HepG2 (cell line): ENCODE data around the gene CHCHD1. TPM values are rescaled to one million over a fixed set of nuclear protein-coding genes. Genes with fewer than 3 reads are reported as not detected.

ENCODE experiments used
- CBX2 ChIP-seq, 2 experiments: fragments of 200-600 bp in 1 of 2; sonication (generic); formaldehyde crosslinking in 1 of 2; IDR thresholded peaks; 2 replicates each; pipeline versions ENCODE4 v1.7.0 to v1.8.1; 2018 to 2022; ENCODE audit warnings: low read depth in 2 of 2, low read length in 1 of 2, mild to moderate bottlenecking in 1 of 2, missing genetic modification reagents in 1 of 2
- DPF2 ChIP-seq: sonication (generic); formaldehyde crosslinking; IDR thresholded peaks from 2 replicates; pipeline ENCODE4 v1.4.0; 2020; ENCODE audit warnings: mild to moderate bottlenecking, low read depth, missing genetic modification reagents, borderline replicate concordance
- DRAP1 ChIP-seq: IDR thresholded peaks from 2 replicates; pipeline ENCODE4 v1.6.1; 2016; ENCODE audit warnings: missing genetic modification reagents, missing compliant biosample characterization
- FIP1L1 ChIP-seq: fragments of 200-400 bp; formaldehyde crosslinking; IDR thresholded peaks from 2 replicates; pipeline ENCODE4 v1.6.1; 2018; ENCODE audit warnings: low read depth, mild to moderate bottlenecking, low read length, moderate library complexity, borderline replicate concordance; ENCODE audit not compliant: insufficient read depth
- HOXA9 ChIP-seq: sonication (generic); formaldehyde crosslinking; IDR thresholded peaks from 2 replicates; pipeline ENCODE4 v1.8.1; 2022; ENCODE audit warnings: missing genetic modification reagents, mild to moderate bottlenecking, moderate library complexity, borderline replicate concordance
- IKZF4 ChIP-seq: sonication (generic); formaldehyde crosslinking; IDR thresholded peaks from 2 replicates; pipeline ENCODE4 v1.5.1; 2020; ENCODE audit warnings: borderline replicate concordance, mild to moderate bottlenecking, low read depth, missing genetic modification reagents; ENCODE audit errors: not compliant biosample characterization
- JUND ChIP-seq: sonication (generic); formaldehyde crosslinking; IDR thresholded peaks from 2 replicates; pipeline ENCODE4 v1.8.0; 2022; ENCODE audit warnings: mild to moderate bottlenecking, missing genetic modification reagents
- NR2C2 ChIP-seq: sonication (generic); formaldehyde crosslinking; IDR thresholded peaks from 2 replicates; pipeline ENCODE4 v1.4.0; 2020; ENCODE audit warnings: missing genetic modification reagents, mild to moderate bottlenecking, moderate library complexity, borderline replicate concordance
- NR2F6 ChIP-seq, 2 experiments: IDR thresholded peaks; 2 replicates each; pipeline ENCODE4 v1.6.1; 2016; ENCODE audit warnings: antibody characterized with exemption in 1 of 2, mild to moderate bottlenecking in 1 of 2
- RAD21 ChIP-seq: fragments of 450-650 bp; formaldehyde crosslinking; IDR thresholded peaks from 2 replicates; pipeline ENCODE4 v1.5.0; 2020; ENCODE audit warnings: mild to moderate bottlenecking
- RARA ChIP-seq: IDR thresholded peaks from 2 replicates; pipeline ENCODE4 v1.6.1; 2016; ENCODE audit warnings: missing genetic modification reagents, missing compliant biosample characterization
- SMARCE1 ChIP-seq: fragments of 450-650 bp; IDR thresholded peaks from 2 replicates; pipeline ENCODE4 v1.6.1; 2017; ENCODE audit warnings: borderline replicate concordance
- TBL1XR1 ChIP-seq: fragments of 150-350 bp; IDR thresholded peaks from 2 replicates; pipeline ENCODE4 v1.6.1; 2014; ENCODE audit warnings: borderline replicate concordance, low read length; ENCODE audit not compliant: partially characterized antibody
- TOE1 ChIP-seq: sonication (generic); formaldehyde crosslinking; IDR thresholded peaks from 2 replicates; pipeline ENCODE4 v1.4.0; 2020; ENCODE audit warnings: mild to moderate bottlenecking, missing genetic modification reagents
- ZBTB4 ChIP-seq: sonication (generic); formaldehyde crosslinking; IDR thresholded peaks from 2 replicates; pipeline ENCODE4 v1.4.0; 2020; ENCODE audit warnings: missing genetic modification reagents, mild to moderate bottlenecking, borderline replicate concordance
- ZNF275 ChIP-seq: sonication (generic); formaldehyde crosslinking; IDR thresholded peaks from 2 replicates; pipeline ENCODE4 v1.8.0; 2022; ENCODE audit warnings: missing genetic modification reagents, mild to moderate bottlenecking, inconsistent platforms, borderline replicate concordance
- ZNF30 ChIP-seq: sonication (generic); formaldehyde crosslinking; IDR thresholded peaks from 2 replicates; pipeline ENCODE4 v1.5.0; 2020; ENCODE audit warnings: mild to moderate bottlenecking, missing genetic modification reagents
- ZNF549 ChIP-seq: sonication (generic); formaldehyde crosslinking; IDR thresholded peaks from 2 replicates; pipeline ENCODE4 v1.5.0; 2020; ENCODE audit warnings: missing genetic modification reagents
- ZNF660 ChIP-seq: sonication (generic); formaldehyde crosslinking; IDR thresholded peaks from 2 replicates; pipeline ENCODE4 v1.5.1; 2020; ENCODE audit warnings: mild to moderate bottlenecking, low read depth, missing genetic modification reagents, borderline replicate concordance
- ZNF674 ChIP-seq: sonication (generic); formaldehyde crosslinking; IDR thresholded peaks from 2 replicates; pipeline ENCODE4 v1.5.0; 2020; ENCODE audit warnings: low read depth, mild to moderate bottlenecking, missing genetic modification reagents
- ZNF709 ChIP-seq: sonication (generic); formaldehyde crosslinking; IDR thresholded peaks from 2 replicates; pipeline ENCODE4 v1.5.0; 2020; ENCODE audit warnings: mild to moderate bottlenecking, missing genetic modification reagents
- polyA plus RNA-seq, 8 experiments: library from polyadenylated mRNA; depleted of rRNA in 3 of 8; stranded (reverse) in 7 of 8; unstranded in 1 of 8; fragments of >200 nt; fragmentation: Illumina TruSeq in 4 of 8; extraction: Trizol in 4 of 8; gene quantifications; 2 replicates each; pipeline versions ENCODE4 v1.2.1 to v1.2.3, GENCODE V29; 2011 to 2016; ENCODE audit warnings: low read depth in 4 of 8, missing spikeins in 1 of 8, mixed read lengths in 1 of 8; ENCODE audit not compliant: insufficient read depth in 1 of 8
- total RNA-seq, 5 experiments: library from RNA; depleted of rRNA; stranded (reverse); fragments of >200 nt; fragmentation: Illumina TruSeq; extraction: Trizol; gene quantifications; 2 replicates each; pipeline ENCODE4 v1.2.3, GENCODE V29; 2016; ENCODE audit warnings: low read depth in 1 of 5

The CHCHD1 gene
- total and polyA plus RNA-seq, 2 of the 13 experiments (the other 11 are each of a cell fraction or from before 2014, with no cell fraction given), result 36.9 to 71.2 TPM

- TF ChIP-seq JUND (CRISPR knock-in tag) (no peak), NR2F6 (IDR thresholded peaks at IDR 0.05) (peak; percentile 88), NR2F6 (CRISPR knock-in tag; IDR thresholded peaks at IDR 0.05) (peak; percentile 94), NR2C2 (CRISPR knock-in tag) (peak; percentile 99), ZNF660 (CRISPR knock-in tag) (no peak), HOXA9 (CRISPR knock-in tag) (no peak), SMARCE1 (no peak), TBL1XR1 (no peak), DPF2 (CRISPR knock-in tag) (no peak), ZBTB4 (no peak), DRAP1 (CRISPR knock-in tag) (peak; percentile 85), CBX2 (IDR thresholded peaks at IDR 0.05; ENCODE audit: low read depth, low read length) (no peak), CBX2 (CRISPR knock-in tag; IDR thresholded peaks at IDR 0.05; ENCODE audit: low read depth) (no peak), ZNF709 (CRISPR knock-in tag) (0 out of 2 replicates have a peak, but pooled peaks have one; percentile 45), RARA (peak; percentile 68), IKZF4 (no peak), ZNF549 (CRISPR knock-in tag) (no peak), RAD21 (CRISPR knock-in tag) (peak; percentile 34; the same call in 1 of the 2 replicates), FIP1L1 (no peak), TOE1 (CRISPR knock-in tag) (no peak), ZNF674 (CRISPR knock-in tag) (no peak), ZNF30 (no peak), ZNF275 (no peak)
Observed at GRCh38 chr10:73781879-73782748, at the start of gene CHCHD1 (continued).
